A549 (cell line): ENCODE data around the gene C4orf50. TPM values are rescaled to one million over a fixed set of nuclear protein-coding genes. Genes with fewer than 3 reads are reported as not detected.

Experiments used
- ATAC-seq, 2 experiments: fragments of 200-7000 bp in 1 of 2; fragments of >200 bp in 1 of 2; cut with Nextera tagmentation in 1 of 2; cut with Tn5 transposase in 1 of 2; 3 replicates each; pipeline versions ENCODE4 v1.8.0 to v1.9.1; 2018 to 2020; ENCODE audit warnings: mild to moderate bottlenecking in 1 of 2, moderate library complexity in 1 of 2
- CTCF ChIA-PET: fragments of 300-600 bp; sonication (Branson Sonifier 250); formaldehyde crosslinking; extraction: SDS; loops from one replicate; lab custom pipeline; 2021; ENCODE audit warnings: antibody characterized with exemption, inconsistent platforms; lab: Yijun Ruan, JAX
- POLR2A ChIA-PET: fragments of 350-600 bp; formaldehyde crosslinking; extraction: SDS; loops from one replicate; lab custom pipeline; 2021; ENCODE audit warnings: antibody characterized with exemption, inconsistent platforms; lab: Yijun Ruan, JAX
- DNase-seq, 2 experiments: peaks; one replicate each; pipeline versions ENCODE4 v3.0.0 to v3.0.0-alpha.2; 2011 to 2016; ENCODE audit warnings: low read depth in 1 of 2, low spot score in 1 of 2
- FAIRE-seq: peaks from 2 replicates; lab custom pipeline; 2011; peaks lifted over from hg19 to GRCh38; lab: Jason Lieb, UNC
- H3K27ac ChIP-seq, 2 experiments: fragments of >200 bp; sonication (Bioruptor Twin); formaldehyde crosslinking; 3 replicates each; pipeline ENCODE4 v1.5.1; 2016 to 2017
- H3K4me1 ChIP-seq: fragments of >200 bp; sonication (Bioruptor Twin); formaldehyde crosslinking; 3 replicates; pipeline ENCODE4 v1.6.1; 2016
- H3K4me2 ChIP-seq: fragments of >200 bp; sonication (Bioruptor Twin); formaldehyde crosslinking; 3 replicates; pipeline ENCODE4 v1.6.1; 2016
- H3K4me3 ChIP-seq: fragments of >200 bp; sonication (Bioruptor Twin); formaldehyde crosslinking; 3 replicates; pipeline ENCODE4 v1.5.1; 2016
- H3K9me3 ChIP-seq: fragments of >200 bp; sonication (Bioruptor Twin); formaldehyde crosslinking; 3 replicates; pipeline ENCODE4 v1.6.1; 2016
- CBX2 ChIP-seq: fragments of 200-600 bp; sonication (generic); IDR thresholded peaks from 2 replicates; pipeline ENCODE4 v1.6.1; 2016; ENCODE audit warnings: low read depth, mild to moderate bottlenecking, borderline replicate concordance
- CBX8 ChIP-seq: fragments of 200-600 bp; sonication (generic); IDR thresholded peaks from 2 replicates; pipeline ENCODE4 v1.6.1; 2016
- CHD4 ChIP-seq: fragments of 200-600 bp; sonication (generic); IDR thresholded peaks from 2 replicates; pipeline ENCODE4 v1.6.1; 2016; ENCODE audit warnings: antibody characterized with exemption, mild to moderate bottlenecking, borderline replicate concordance
- EP300 ChIP-seq, 2 experiments: fragments of >200 bp; sonication (Bioruptor Twin); formaldehyde crosslinking; IDR thresholded peaks; 2 replicates in 1 of 2; 3 replicates in 1 of 2; pipeline ENCODE4 v1.6.1; 2016 to 2017
- ESRRA ChIP-seq: fragments of 150-350 bp; IDR thresholded peaks from 2 replicates; pipeline ENCODE4 v1.6.1; 2014; ENCODE audit warnings: mild to moderate bottlenecking, low read length, borderline replicate concordance
- FOSB ChIP-seq: fragments of 250-450 bp; sonication (Bioruptor Pico); IDR thresholded peaks from 2 replicates; pipeline ENCODE4 v1.5.0; 2020; ENCODE audit warnings: mild to moderate bottlenecking, moderate library complexity
- FOXS1 ChIP-seq: fragments of 250-450 bp; sonication (Bioruptor Pico); IDR thresholded peaks from 2 replicates; pipeline ENCODE4 v1.5.0; 2020; ENCODE audit warnings: mild to moderate bottlenecking, moderate library complexity
- GATA3 ChIP-seq: IDR thresholded peaks from 2 replicates; pipeline ENCODE4 v1.6.1; 2012; ENCODE audit warnings: borderline replicate concordance
- HOXA7 ChIP-seq: fragments of 250-450 bp; sonication (Bioruptor Pico); IDR thresholded peaks from 2 replicates; pipeline ENCODE4 v1.5.0; 2020; ENCODE audit warnings: mild to moderate bottlenecking, moderate library complexity
- HOXB13 ChIP-seq: fragments of 250-450 bp; sonication (Bioruptor Pico); IDR thresholded peaks from 2 replicates; pipeline ENCODE4 v1.5.0; 2020; ENCODE audit warnings: low read depth, mild to moderate bottlenecking, moderate library complexity
- HOXB5 ChIP-seq: fragments of 250-450 bp; sonication (Bioruptor Pico); IDR thresholded peaks from 2 replicates; pipeline ENCODE4 v1.5.0; 2020; ENCODE audit warnings: mild to moderate bottlenecking, moderate library complexity
- JUN ChIP-seq, 2 experiments: fragments of >200 bp; sonication (Bioruptor Twin); formaldehyde crosslinking; IDR thresholded peaks; 2 replicates in 1 of 2; 3 replicates in 1 of 2; pipeline ENCODE4 v1.6.1; 2016 to 2017
- JUNB ChIP-seq: fragments of >200 bp; sonication (Bioruptor Twin); formaldehyde crosslinking; IDR thresholded peaks from 2 replicates; pipeline ENCODE4 v1.6.1; 2016
- MAZ ChIP-seq: fragments of 150-350 bp; IDR thresholded peaks from 2 replicates; pipeline ENCODE4 v1.6.1; 2014; ENCODE audit warnings: antibody characterized with exemption, low read depth, low read length, borderline replicate concordance
- MYC ChIP-seq: IDR thresholded peaks from 2 replicates; pipeline ENCODE4 v1.6.1; 2012; ENCODE audit warnings: mild to moderate bottlenecking, inconsistent platforms, low read length, improper control_type of control experiment, borderline replicate concordance
- NR3C1 ChIP-seq: fragments of >200 bp; sonication (Bioruptor Twin); formaldehyde crosslinking; IDR thresholded peaks from 3 replicates; pipeline ENCODE4 v1.6.1; 2017
- PHF8 ChIP-seq: fragments of 200-600 bp; sonication (generic); IDR thresholded peaks from 2 replicates; pipeline ENCODE4 v1.6.1; 2016; ENCODE audit warnings: low read depth, mild to moderate bottlenecking, antibody characterized with exemption, moderate library complexity, borderline replicate concordance
- POLR2A ChIP-seq: IDR thresholded peaks from 2 replicates; pipeline ENCODE4 v1.6.1; 2012; ENCODE audit warnings: mild to moderate bottlenecking, low read length
- TP53 ChIP-seq: fragments of 250-450 bp; sonication (Bioruptor Pico); IDR thresholded peaks from 2 replicates; pipeline ENCODE4 v1.5.0; 2021; ENCODE audit warnings: mild to moderate bottlenecking, moderate library complexity
- ZNF302 ChIP-seq: fragments of 250-450 bp; sonication (Bioruptor Pico); IDR thresholded peaks from 2 replicates; pipeline ENCODE4 v1.9.0; 2021; ENCODE audit warnings: inconsistent platforms, mild to moderate bottlenecking, moderate library complexity
- ZSCAN20 ChIP-seq: fragments of 250-450 bp; sonication (Bioruptor Pico); IDR thresholded peaks from 2 replicates; pipeline ENCODE4 v1.8.0; 2022; ENCODE audit warnings: mild to moderate bottlenecking, moderate library complexity
- WGBS: methylation state at CpG from one replicate; pipeline ENCODE4 v1.1.6; 2017; ENCODE audit errors: missing lambda C conversion rate; 5-methylcytosine and 5-hydroxymethylcytosine counted together
- polyA plus RNA-seq, 4 experiments: library from polyadenylated mRNA; depleted of rRNA in 3 of 4; stranded (reverse); fragments of >200 nt; fragmentation: RNase III in 1 of 4; extraction: RNeasy Plus Mini Kit Qiagen cat#74134 plus additional on column Dnase treatment in 1 of 4; gene quantifications; 2 replicates in 3 of 4; 3 replicates in 1 of 4; pipeline ENCODE4 v1.2.3, GENCODE V29; 2011 to 2017
- TF ChIP-seq, protein P1 (sequence below): fragments of >200 bp; sonication (Bioruptor Twin); formaldehyde crosslinking; IDR thresholded peaks from 3 replicates; pipeline ENCODE4 v1.5.1; 2016
- TF ChIP-seq, protein P2 (sequence below): IDR thresholded peaks from 2 replicates; pipeline ENCODE4 v1.6.1; 2012
- TF ChIP-seq, protein P3 (sequence below): IDR thresholded peaks from 2 replicates; pipeline ENCODE4 v1.6.1; 2012
- TF ChIP-seq, protein P4 (sequence below): fragments of 200-600 bp; sonication (generic); IDR thresholded peaks from 2 replicates; pipeline ENCODE4 v1.6.1; 2016; ENCODE audit warnings: antibody characterized with exemption, mild to moderate bottlenecking, moderate library complexity
- TF ChIP-seq, protein P5 (sequence below): fragments of 450-650 bp; IDR thresholded peaks from 2 replicates; pipeline ENCODE4 v1.6.1; 2014; ENCODE audit warnings: antibody characterized with exemption

Gene C4orf50
- polyA plus RNA-seq, 2 of the 4 experiments (the other 2 are of a cell fraction) = not detected

DNA sequence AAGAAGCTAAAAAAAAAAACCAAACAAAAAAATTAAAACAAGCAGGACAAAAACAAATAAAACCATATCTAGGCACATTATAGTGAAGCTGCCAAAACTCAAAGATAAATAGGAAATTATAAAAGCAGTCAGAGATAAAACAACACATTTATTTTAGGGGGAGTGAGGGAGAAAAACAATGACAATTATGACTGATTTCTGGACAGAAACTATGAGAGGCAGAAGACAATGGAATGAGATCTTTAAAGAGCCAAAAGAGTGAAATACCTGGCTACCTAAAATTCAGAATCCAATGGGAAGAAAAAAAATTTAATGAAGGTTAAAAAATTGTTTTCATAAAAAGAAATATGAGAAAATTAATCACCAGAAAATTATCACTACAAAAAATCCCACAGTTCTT is 33.4 kb downstream of the C4orf50 start:
- Histone ChIP-seq H3K4me1 (no peaks in the 10 kb centered on the region), H3K4me2 (no peak overlapping the region), H3K27ac (no peak overlapping the region), H3K4me3 (no peak overlapping the region), H3K9me3 (peaks cover 14% of the 10 kb centered on the region)
- CTCF ChIA-PET = interaction anchor here (1.2 kb wide), 1 partner anchor 13 kb away, joined by 3 read pairs; no protein-coding TSS in a partner anchor
- POLR2A ChIA-PET = no interaction called here
- ATAC-seq = no peak
- no peak for DNase-seq
- TF ChIP-seq JUN (IDR thresholded peaks at IDR 0.05) (no peak), CBX8 (no peak), CHD4 (no peak), ESRRA (no peak), TP53 (CRISPR knock-in tag) (no peak), NR3C1 (no peak), MAZ (no peak), ZNF302 (CRISPR knock-in tag) (no peak), HOXB13 (CRISPR knock-in tag) (no peak)
- TF ChIP-seq, protein P1, sequence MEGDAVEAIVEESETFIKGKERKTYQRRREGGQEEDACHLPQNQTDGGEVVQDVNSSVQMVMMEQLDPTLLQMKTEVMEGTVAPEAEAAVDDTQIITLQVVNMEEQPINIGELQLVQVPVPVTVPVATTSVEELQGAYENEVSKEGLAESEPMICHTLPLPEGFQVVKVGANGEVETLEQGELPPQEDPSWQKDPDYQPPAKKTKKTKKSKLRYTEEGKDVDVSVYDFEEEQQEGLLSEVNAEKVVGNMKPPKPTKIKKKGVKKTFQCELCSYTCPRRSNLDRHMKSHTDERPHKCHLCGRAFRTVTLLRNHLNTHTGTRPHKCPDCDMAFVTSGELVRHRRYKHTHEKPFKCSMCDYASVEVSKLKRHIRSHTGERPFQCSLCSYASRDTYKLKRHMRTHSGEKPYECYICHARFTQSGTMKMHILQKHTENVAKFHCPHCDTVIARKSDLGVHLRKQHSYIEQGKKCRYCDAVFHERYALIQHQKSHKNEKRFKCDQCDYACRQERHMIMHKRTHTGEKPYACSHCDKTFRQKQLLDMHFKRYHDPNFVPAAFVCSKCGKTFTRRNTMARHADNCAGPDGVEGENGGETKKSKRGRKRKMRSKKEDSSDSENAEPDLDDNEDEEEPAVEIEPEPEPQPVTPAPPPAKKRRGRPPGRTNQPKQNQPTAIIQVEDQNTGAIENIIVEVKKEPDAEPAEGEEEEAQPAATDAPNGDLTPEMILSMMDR = no peak
- TF ChIP-seq, protein P2, sequence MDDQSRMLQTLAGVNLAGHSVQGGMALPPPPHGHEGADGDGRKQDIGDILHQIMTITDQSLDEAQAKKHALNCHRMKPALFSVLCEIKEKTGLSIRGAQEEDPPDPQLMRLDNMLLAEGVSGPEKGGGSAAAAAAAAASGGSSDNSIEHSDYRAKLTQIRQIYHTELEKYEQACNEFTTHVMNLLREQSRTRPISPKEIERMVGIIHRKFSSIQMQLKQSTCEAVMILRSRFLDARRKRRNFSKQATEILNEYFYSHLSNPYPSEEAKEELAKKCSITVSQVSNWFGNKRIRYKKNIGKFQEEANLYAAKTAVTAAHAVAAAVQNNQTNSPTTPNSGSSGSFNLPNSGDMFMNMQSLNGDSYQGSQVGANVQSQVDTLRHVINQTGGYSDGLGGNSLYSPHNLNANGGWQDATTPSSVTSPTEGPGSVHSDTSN = no peak
- TF ChIP-seq, protein P3, sequence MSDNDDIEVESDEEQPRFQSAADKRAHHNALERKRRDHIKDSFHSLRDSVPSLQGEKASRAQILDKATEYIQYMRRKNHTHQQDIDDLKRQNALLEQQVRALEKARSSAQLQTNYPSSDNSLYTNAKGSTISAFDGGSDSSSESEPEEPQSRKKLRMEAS = no peak
- FAIRE-seq = no peak

DNA sequence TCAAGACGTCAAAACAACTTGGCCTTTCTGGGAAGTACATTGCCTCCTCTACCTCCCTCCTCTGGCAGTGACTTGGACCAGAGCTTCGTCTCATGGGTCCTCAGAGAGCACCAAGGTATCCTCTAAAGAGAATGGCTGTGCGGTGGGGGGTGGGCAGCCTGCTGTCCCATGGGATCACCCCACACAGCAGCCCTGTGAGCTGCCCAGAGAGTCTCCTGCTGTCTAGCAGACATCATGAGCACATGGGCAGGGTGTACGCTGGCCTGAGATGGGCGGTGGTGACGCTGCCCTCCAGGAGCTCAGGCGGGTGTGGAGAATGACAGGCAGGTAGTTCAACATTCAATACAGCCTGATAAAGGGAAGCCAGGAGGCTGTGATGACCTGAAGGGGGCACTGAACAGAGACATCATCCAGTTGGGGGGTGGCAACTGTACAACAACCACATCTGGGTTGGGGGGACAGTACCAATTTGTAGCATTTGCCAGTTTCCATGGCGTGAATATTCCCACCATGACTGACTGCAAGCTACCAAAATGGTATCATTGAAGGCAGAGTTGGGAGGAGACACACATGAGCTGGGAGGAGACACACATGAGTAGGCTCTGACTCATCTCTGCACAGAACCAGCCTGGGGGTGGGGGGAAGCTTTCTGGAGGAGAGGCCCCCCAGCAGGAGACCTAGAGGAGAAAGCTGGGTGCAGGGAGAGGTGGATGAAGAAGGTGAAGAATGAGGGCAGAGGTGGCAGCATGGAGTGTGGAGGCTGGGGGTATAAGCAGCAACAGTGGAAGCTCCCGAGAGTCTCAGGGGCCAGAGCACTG is 35.9 kb downstream of the C4orf50 start:
- H3K27ac ChIP-seq = no peak overlapping the region
- ChIA-PET CTCF (interaction anchor here (2.2 kb wide), 1 partner anchor 988 kb away, joined by 5 read pairs; no protein-coding TSS in a partner anchor), POLR2A (no interaction called here)
- WGBS = 29% methylated on average over 6 of the region's 9 CpGs
- H3K4me1 ChIP-seq = no peaks in the 10 kb centered on the region
- peaks cover 14% of the 10 kb centered on the region for H3K9me3 ChIP-seq
- DNase-seq = no peak
- no peak for ATAC-seq
- FAIRE-seq = no peak
- H3K4me3 ChIP-seq = no peak overlapping the region
- no peak overlapping the region for H3K4me2 ChIP-seq
- TF ChIP-seq, protein P4, sequence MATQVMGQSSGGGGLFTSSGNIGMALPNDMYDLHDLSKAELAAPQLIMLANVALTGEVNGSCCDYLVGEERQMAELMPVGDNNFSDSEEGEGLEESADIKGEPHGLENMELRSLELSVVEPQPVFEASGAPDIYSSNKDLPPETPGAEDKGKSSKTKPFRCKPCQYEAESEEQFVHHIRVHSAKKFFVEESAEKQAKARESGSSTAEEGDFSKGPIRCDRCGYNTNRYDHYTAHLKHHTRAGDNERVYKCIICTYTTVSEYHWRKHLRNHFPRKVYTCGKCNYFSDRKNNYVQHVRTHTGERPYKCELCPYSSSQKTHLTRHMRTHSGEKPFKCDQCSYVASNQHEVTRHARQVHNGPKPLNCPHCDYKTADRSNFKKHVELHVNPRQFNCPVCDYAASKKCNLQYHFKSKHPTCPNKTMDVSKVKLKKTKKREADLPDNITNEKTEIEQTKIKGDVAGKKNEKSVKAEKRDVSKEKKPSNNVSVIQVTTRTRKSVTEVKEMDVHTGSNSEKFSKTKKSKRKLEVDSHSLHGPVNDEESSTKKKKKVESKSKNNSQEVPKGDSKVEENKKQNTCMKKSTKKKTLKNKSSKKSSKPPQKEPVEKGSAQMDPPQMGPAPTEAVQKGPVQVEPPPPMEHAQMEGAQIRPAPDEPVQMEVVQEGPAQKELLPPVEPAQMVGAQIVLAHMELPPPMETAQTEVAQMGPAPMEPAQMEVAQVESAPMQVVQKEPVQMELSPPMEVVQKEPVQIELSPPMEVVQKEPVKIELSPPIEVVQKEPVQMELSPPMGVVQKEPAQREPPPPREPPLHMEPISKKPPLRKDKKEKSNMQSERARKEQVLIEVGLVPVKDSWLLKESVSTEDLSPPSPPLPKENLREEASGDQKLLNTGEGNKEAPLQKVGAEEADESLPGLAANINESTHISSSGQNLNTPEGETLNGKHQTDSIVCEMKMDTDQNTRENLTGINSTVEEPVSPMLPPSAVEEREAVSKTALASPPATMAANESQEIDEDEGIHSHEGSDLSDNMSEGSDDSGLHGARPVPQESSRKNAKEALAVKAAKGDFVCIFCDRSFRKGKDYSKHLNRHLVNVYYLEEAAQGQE = no peak
- TF ChIP-seq HOXA7 (CRISPR knock-in tag) (no peak), CBX2 (no peak), JUNB (no peak), FOXS1 (CRISPR knock-in tag) (no peak), PHF8 (no peak), FOSB (CRISPR knock-in tag) (no peak), GATA3 (no peak), CBX8 (no peak), MAZ (no peak), HOXB13 (CRISPR knock-in tag) (no peak), HOXB5 (CRISPR knock-in tag) (no peak), MYC (no peak), EP300 (IDR thresholded peaks at IDR 0.05) (no peak), NR3C1 (no peak), POLR2A (no peak), ZSCAN20 (CRISPR knock-in tag) (no peak)
- TF ChIP-seq, protein P3 = no peak
- TF ChIP-seq, protein P5, sequence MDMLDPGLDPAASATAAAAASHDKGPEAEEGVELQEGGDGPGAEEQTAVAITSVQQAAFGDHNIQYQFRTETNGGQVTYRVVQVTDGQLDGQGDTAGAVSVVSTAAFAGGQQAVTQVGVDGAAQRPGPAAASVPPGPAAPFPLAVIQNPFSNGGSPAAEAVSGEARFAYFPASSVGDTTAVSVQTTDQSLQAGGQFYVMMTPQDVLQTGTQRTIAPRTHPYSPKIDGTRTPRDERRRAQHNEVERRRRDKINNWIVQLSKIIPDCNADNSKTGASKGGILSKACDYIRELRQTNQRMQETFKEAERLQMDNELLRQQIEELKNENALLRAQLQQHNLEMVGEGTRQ = no peak
